HG02943 (cell line): Measurements from ENCODE around the gene CEP192.
"Not testable (repeated sequence)": the region's sequence is repeated elsewhere in the genome, so short reads cannot be mapped to it uniquely, and the experiment has no call there.

ENCODE experiments used
- ATAC-seq: cut with Tn5 transposase; IDR thresholded peaks from one replicate; pipeline ENCODE4 v1.9.1; 2021; ENCODE audit warnings: mild to moderate bottlenecking, low read depth, moderate library complexity; ENCODE audit not compliant: unreplicated experiment

CEP192 gene

GRCh38 chr18:13022644-13023043 lies 31.5 kb downstream of the CEP192 start:
- no peak for ATAC-seq

- ATAC-seq: no peak
Observed at GRCh38 chr18:13025233-13025632, 34.1 kb downstream of the CEP192 start.

GRCh38 chr18:13026583-13027270 lies 35.6 kb downstream of the CEP192 start:
- no peak for ATAC-seq

GRCh38 chr18:13028869-13029268 lies 37.7 kb downstream of the CEP192 start:
- no peak for ATAC-seq

- no peak for ATAC-seq
Observed at GRCh38 chr18:13032173-13032572, 41.0 kb downstream of the CEP192 start.

GRCh38 chr18:13035249-13035914 lies 44.2 kb downstream of the CEP192 start:
- ATAC-seq: no peak

- no peak for ATAC-seq
Observed at GRCh38 chr18:13036622-13037320, 45.6 kb downstream of the CEP192 start.

- ATAC-seq: no peak
Observed at GRCh38 chr18:13039806-13040205, 48.6 kb downstream of the CEP192 start.

- no peak for ATAC-seq
Observed at GRCh38 chr18:13043066-13043465, 51.9 kb downstream of the CEP192 start.

GRCh38 chr18:13048061-13048595 lies 57.0 kb downstream of the CEP192 start:
- no peak for ATAC-seq

- no peak for ATAC-seq
Observed at GRCh38 chr18:13051159-13051558, 60.0 kb downstream of the CEP192 start.

GRCh38 chr18:13051950-13052349 lies 60.8 kb downstream of the CEP192 start:
- ATAC-seq: no peak

GRCh38 chr18:13054336-13054735 lies 63.2 kb downstream of the CEP192 start:
- ATAC-seq: no peak

GRCh38 chr18:13061630-13062189 lies 70.5 kb downstream of the CEP192 start:
- no peak for ATAC-seq

GRCh38 chr18:13067124-13067523 lies 76.0 kb downstream of the CEP192 start:
- no peak for ATAC-seq

- no peak for ATAC-seq
Observed at GRCh38 chr18:13067966-13068365, 76.8 kb downstream of the CEP192 start.

- no peak for ATAC-seq
Observed at GRCh38 chr18:13070460-13070859, 79.3 kb downstream of the CEP192 start.

GRCh38 chr18:13076886-13077285 lies 85.7 kb downstream of the CEP192 start:
- no peak for ATAC-seq

GRCh38 chr18:13077473-13077872 lies 86.3 kb downstream of the CEP192 start:
- no peak for ATAC-seq

- not testable (repeated sequence) for ATAC-seq
Observed at GRCh38 chr18:13078065-13078464, 86.9 kb downstream of the CEP192 start.

- no peak for ATAC-seq
Observed at GRCh38 chr18:13086906-13087305, 95.7 kb downstream of the CEP192 start.
